ENCODE results near the gene LRATD1.

The LRATD1 gene

DNA sequence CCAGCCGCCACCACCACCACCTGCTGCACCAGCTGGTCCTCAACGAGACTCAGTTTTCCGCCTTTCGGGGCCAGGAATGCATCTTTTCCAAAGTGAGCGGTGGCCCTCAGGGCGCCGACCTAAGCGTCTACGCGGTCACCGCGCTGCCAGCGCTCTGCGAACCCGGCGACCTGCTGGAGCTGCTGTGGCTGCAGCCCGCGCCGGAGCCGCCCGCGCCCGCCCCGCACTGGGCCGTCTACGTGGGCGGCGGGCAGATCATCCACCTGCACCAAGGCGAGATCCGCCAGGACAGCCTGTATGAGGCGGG lies 1.6 kb downstream of the LRATD1 start:
- DNase-seq, result no peak

DNA sequence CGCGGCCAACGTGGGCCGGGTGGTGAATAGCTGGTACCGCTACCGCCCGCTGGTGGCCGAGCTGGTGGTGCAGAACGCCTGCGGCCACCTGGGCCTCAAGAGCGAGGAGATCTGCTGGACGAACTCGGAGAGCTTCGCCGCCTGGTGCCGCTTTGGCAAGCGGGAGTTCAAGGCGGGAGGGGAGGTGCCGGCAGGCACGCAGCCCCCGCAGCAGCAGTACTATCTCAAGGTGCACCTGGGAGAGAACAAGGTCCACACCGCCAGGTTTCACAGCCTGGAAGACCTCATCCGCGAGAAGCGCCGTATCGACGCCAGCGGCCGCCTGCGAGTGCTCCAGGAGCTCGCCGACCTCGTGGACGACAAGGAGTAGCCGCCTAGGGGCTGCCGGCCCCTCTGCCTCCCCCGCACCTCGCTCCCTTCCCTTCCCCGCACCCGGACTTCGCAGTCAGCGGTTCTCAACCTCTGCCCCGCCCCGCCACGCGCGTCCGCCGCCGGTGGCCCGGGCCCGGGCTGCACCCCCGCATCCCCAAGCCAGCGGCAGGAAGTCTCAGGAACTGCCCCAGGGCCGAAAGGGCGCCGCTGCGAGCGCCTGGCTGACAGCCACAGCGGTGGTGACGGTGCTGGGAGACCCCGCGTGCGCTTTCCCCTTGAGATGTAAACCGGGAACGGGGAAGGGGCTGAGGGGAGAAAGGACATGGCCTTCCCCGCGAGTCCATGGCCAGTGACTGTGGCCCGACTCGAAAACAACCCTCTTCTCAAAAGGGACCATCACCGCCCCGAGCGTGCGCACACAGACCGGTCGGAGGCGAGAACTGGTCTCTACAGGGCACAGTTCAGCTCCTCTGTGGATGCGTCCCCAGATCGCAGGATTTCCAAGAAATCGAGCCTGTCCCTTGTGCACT lies 2.2 kb downstream of the LRATD1 start:
- DNase-seq, result peak; percentile 66

DNA sequence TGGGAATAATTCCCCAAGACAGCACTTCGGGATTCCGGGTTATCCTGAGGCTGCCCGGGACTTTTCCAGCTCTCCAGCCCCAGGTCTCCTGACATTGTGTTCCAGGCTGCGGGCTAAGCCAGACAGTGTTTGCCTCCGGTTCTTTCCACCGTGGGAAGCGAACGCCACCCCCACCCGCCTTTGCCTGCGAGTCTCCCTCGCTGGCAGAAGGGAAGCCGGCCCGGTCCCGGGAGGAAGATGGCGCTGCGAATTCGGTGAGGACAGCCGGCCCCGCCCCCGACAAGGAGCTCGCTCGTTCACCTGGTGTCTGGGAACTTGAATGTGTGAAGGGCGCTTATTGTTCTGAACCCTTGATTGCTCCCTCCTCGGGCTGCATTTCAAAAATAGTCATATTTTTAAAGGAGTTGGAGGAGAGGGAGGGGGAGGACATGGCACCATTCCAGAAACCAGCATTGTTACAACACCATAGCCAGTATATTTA lies 2.9 kb downstream of the LRATD1 start:
- no peak for DNase-seq

DNA sequence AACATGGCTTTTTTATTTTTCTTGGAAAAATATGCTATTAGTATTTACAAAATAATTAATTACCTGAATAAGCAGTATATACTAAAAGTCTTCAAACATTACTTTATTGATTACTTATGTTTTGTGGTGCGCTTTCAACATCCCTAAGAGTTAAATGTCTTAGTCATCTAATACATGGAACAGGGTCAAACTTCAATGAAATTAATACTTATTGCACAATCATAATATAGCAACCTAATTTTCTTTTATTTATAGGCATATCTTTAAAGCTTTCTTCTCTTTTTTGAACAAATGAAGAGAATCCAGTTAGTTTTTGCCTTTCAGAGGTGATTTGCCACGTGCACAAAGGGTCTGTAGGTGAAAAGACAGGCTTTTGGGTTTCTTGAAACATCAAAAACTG lies 6.0 kb downstream of the LRATD1 start:
- DNase-seq, result no peak

DNA sequence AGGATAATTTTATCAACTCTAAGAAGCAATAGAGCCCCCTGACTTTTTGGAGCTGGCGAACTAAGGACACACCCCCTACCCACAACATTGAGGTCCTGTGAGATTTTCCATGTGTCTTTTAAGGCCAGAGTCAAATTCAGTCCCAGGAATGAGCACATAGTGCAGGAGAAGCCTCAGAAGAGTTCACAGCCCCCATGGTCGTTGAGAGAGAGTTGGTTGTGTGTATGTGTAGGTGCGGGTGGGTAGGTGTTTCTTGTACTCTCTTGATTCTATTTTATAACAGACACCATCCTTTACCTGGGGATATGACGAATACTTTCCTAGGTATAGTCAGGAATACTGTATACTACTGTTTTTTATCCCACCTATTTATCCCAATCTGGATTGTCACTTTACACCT lies 8.6 kb downstream of the LRATD1 start:
- DNase-seq, result no peak

DNA sequence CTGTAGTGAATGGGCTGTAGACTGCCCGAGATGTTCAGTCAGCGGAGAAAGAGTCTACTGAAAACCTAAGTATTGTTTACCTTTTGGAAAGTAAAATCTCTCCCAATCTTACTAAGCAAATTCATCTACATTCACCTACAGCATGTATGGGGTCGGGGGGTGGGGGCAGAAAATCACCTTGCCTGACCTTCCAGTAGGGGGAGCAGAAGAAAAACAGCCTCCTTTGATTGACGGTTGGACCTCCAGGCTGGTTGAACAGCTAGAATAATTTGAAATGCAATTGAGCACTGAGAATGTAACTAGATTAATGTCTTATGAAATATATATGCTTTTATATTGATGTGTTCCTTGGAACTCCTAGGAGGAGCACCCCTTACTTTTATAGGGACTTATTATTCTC lies 10.0 kb downstream of the LRATD1 start:
- DNase-seq, result no peak

DNA sequence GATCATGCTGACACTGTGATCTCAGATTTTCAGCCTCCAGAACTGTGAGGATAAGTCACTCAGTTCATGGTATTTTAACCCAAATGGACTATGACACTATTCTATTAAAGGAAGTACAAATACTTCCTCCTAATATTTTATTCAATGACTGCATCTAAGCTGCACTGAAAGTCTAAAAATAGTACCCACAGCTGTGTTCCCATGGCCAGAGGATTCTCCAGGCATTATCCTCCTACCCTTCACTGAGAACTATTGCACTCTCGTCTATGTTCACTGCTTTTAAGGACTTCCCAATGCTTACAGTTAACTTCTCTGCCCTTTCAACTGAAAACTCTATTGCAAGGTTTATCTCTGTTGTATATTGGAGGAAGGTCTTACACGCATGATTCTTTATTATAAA lies 15.2 kb downstream of the LRATD1 start:
- no peak for DNase-seq

DNA sequence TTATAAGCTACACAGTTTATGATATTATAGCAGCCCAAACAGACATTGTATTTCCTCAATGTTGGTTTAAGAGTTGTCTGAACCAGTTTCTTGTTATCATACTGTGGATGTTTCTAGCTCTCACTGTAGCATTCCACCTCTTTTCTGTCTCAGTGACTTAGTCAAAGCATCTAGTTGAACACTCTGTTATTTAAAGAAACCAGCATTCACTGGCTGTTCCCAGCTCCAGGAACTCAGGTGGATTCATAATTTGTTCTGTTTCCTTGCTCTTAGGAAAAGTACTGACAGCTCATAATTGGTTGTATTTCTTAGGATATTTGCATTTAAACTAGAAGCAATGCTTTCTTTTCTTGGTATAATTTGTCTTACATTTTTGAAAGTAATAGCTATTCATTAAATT lies 17.5 kb downstream of the LRATD1 start:
- no peak for DNase-seq

DNA sequence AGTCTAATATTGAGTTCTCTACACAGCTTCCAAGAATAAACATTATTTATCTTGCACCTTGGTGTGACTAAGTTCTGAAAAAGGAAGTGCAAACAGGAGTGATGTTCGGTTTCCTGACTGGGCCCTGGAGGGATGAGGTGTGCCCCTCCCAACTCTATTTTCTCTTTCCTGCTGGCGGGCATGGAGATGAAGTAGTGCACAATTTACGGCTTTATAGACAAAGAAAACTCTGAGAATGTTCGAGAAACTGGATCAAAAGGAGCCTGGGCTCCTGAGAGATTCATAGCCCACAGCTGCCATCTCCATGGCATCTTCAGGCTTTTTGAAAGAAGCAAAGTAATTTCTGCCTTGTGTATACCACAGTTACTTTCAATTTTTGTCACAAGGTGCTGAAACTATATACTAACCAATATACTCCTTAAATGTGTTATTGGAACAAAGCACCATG lies 22.3 kb downstream of the LRATD1 start:
- no peak for DNase-seq

DNA sequence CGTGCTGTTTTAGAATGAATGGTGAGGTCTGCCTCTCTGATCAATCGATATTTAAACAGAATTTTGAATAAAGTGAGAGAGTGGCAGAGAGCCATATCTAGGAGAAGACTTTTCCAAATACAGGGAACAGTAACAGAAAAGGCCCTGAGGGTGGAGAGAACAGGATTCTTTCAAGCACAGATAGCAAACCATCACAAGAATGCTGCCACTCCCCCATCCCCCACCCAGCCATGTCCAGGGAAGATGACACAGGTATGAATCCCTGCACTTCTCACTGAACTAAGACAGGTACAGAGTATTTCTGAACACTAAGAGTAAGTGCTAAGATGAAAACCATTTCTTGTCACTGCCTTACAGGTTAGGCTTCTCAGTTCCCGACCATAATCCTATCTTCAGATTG lies 23.6 kb downstream of the LRATD1 start:
- DNase-seq, result no peak

DNA sequence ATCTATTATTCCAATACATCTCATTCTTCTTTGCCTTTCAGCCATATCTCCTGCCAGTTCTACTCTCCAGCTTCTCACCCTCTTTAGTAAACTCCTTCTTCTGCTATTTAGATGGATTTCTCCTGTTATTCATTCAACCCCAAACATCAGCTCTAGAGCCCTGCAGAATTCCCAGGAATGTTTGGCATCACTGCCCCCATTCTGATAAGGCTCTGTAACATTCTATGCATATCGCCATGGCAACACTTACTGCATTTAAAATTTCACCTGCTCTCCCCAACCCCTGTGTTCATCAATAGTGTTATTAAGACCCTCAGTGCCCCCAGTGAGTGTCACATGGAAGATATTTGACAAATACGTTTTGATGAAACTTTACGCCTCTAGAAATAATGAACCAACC lies 28.6 kb downstream of the LRATD1 start:
- no peak for DNase-seq

DNA sequence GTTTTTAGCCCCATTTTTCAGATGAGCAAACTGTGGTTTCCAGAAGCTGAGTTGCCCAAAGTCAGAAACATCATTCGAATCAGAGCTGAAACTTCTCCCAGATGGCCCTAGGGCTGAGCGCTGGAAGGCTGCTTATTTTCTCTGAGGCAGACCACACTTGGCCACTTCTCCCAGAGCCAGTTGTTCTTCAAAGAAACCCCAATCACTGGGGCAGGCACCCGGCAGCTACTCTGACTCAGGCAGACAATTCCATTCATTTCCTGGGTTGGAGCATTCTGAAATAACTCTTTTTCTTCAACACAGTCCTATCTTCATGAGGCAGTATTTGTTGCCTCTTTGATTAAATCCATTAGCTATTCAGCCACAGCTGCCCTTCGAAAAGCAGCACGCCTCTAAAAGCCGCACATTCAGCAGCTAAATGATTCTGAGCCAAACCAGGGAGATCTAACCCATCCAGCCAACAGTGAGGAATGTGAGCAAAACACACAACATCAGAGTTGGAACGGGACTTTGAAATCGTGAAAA lies 40.9 kb downstream of the LRATD1 start:
- no peak for DNase-seq

DNA sequence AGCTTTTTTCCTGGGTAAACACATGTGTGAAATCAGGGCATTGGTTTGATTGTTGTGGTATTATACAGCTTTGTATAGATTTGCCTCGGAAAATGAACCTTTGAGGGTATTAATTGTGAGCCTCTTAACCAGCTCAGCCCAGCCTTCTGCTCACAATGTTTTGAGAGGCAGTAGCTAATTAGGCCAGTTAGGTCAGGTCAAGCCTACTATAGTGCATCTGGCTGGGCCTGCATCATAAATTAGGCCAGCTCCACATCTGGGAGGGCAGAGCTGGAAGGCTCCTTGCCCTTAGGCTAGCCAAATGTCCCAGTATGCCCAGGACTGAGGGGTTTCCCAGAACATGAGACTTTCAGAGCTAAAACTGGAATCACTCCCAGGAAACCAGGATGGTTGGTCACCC lies 43.0 kb downstream of the LRATD1 start:
- no peak for DNase-seq

DNA sequence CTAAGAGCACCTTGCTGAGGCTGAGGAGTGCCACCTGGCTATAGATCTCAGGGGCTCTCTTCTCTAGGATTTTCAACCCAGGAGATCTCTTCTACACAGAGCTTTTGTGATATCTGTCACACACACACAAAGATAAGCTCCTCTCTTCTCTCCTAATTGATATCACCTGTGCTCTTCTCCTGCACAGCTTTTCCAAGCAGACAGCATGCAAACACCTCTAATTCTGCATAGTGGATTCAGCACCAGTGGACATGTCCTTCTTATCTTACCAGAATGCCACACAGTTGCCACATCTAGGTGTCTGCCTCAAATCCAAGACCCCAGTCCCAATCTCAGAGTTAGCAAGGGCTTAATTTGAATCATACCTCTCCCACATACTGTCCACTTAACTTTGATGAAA lies 43.9 kb downstream of the LRATD1 start:
- no peak for DNase-seq

DNA sequence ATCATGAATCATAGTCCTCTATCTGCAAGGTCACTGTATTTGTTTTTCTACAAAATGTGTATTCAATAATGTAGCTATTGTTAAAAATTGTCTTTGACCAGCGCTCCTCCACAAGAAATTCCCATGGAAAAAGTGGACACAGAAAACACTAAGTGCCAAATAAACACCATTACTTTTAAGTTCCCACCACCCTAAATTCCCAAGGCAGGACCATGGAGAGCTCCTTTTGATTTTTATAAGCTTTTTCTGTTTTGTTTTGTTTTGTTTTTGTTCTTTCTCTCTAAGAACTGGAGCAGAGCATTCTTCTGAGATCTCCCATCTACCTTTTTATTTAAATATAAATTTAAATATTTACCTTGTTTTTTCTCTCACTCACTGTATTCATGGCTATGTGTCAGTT lies 44.5 kb downstream of the LRATD1 start:
- peak; percentile 1 for DNase-seq

DNA sequence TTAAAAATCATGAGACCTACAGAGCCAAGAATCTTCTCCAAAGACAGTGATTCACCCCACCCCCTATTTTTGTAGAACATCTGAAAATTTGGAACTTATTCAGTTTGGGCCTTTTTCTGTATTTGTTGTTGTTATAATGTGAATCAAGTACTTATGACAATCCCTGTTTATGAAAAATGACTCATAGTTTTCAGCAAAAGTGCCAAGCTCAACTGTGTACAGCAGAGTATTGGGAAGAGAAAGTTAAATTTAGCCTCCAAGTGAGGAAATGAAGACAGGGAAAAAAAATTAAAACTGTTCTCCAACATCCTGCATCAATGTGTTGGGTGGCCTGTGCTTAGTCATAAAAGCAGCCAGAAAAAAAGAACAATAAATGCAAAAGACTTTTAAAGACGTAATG lies 46.2 kb downstream of the LRATD1 start:
- DNase-seq, result no peak

DNA sequence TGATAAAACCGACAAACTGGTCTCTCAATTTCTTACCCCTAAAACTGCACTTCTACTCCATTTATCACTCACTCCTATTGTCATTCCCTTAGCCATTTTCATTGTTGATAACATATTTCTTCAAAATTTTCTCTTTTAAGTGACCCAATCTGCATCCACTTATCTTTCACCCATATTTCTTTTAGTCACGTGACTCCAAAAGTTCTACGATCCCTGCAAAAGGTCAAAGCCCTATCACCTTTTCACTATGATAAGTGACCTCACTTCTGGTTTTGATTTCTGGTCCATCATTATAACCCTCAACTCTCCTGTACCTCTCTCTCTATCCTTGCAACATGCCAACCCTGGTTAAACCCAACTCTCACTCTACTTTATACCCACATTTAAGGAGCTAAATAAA lies 49.1 kb downstream of the LRATD1 start:
- no peak for DNase-seq
